GM12865 (cell line): Measurements from ENCODE around the gene NAA25.

Experiments used
- DNase-seq: peaks from one replicate; pipeline ENCODE4 v3.0.0; 2010; ENCODE audit warnings: low read depth
- H3K4me3 ChIP-seq: 2 replicates; pipeline ENCODE4 v1.5.1; 2011; ENCODE audit warnings: mild to moderate bottlenecking, low read depth, low read length, control low read depth
- TF ChIP-seq, protein P1 (sequence below): IDR thresholded peaks from 2 replicates; pipeline ENCODE4 v1.5.1; 2011; ENCODE audit warnings: low read length, control low read depth, low read depth, inconsistent platforms; ENCODE audit not compliant: insufficient read depth; ENCODE audit errors: missing control alignments

The NAA25 gene

DNA sequence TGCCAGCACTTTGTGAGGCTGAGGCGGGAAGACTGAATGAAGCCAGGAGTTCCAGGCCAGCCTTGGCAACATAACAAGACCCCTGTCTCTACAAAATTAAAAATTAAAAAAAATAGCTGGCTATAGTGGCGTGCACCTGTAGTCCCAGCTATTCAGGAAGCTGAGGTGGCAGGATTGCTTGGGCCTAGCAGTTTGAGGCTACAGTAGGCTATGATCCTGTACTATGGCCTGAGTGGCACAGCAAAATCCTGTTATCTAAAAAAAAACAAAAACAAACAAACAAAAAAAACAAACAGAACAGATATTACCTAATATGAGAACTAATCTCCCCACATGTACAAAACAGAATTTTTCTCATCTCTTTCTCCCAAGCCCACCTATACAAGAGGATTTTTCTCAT lies 111.3 kb downstream of the NAA25 start:
- TF ChIP-seq, protein P1, sequence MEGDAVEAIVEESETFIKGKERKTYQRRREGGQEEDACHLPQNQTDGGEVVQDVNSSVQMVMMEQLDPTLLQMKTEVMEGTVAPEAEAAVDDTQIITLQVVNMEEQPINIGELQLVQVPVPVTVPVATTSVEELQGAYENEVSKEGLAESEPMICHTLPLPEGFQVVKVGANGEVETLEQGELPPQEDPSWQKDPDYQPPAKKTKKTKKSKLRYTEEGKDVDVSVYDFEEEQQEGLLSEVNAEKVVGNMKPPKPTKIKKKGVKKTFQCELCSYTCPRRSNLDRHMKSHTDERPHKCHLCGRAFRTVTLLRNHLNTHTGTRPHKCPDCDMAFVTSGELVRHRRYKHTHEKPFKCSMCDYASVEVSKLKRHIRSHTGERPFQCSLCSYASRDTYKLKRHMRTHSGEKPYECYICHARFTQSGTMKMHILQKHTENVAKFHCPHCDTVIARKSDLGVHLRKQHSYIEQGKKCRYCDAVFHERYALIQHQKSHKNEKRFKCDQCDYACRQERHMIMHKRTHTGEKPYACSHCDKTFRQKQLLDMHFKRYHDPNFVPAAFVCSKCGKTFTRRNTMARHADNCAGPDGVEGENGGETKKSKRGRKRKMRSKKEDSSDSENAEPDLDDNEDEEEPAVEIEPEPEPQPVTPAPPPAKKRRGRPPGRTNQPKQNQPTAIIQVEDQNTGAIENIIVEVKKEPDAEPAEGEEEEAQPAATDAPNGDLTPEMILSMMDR = no peak
- no peak for DNase-seq
- no peak overlapping the region for H3K4me3 ChIP-seq

DNA sequence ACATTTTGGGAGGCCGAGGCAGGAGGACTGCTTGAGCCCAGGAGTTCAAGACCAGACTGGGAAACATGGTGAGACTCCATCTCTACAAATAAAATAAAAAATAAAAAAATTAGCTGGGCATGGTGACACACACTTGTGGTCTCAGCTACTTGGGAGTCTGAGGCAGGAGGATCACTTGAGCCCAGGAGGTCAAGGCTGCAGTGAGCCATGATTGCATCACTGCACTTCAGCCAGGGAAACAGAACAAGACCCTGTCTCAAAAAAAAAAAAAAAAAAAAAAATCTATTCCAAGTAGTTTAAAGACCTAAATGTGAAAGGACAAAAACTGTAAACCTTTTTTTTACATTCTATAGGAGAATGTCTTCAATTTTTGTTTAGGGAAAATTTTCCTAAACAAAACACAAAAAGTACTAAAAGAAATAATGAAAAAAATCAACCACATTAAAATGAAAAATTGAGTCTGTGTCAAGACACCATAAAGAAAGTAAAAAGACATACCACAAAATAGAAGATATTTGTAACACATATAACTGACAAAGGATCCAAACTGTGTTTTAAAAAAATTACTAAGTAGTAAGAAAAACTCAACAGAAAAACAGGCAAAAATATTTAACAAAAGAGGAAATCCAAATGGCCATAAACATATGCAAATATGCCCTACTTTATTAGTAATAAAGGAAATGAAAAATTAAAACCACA lies 112.7 kb downstream of the NAA25 start:
- H3K4me3 ChIP-seq = no peak overlapping the region
- DNase-seq = no peak
- TF ChIP-seq, protein P1 = no peak

DNA sequence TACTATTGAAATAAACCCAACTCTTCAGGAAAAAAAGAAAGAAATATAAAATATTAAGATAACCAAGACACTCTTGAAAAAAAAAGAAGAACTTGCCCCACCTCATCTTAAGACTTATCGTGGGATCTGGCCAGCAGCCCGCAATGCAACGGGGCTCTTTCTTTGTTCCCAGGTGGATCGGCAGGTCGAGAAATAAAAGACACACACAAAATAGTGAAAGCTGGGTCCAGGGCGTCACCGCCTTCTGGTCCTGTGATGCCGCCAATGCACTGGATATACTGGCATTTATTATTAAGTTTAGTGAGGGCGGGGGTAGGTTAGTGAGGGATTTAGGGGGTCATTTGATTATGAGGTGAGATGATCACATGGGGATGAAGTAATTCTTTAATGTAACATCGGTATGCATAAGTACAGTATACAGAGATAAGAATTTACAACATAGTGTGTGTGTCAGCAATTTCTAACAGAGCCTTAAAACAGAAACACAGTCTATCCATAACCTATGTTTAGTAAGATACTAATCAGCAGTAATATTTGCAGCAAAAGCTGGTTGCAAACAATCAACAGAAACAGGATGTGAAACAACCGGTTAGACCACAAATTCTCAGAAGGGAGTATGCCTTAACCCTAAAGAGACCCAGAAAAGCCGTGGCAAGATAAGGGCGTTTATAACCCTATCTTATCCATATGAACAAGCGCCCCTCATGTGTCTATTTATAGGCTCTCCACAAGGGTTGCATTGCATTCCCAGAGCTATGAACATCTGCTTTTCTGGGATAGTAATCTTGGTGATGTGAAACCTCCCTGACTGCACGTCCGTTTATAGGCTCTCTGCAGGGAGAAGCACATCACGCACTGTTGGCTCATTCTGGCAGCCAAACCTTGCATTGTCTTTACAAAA lies 114.1 kb downstream of the NAA25 start:
- DNase-seq = peak; percentile 76
- peak overlapping the region; percentile 42 for H3K4me3 ChIP-seq

DNA sequence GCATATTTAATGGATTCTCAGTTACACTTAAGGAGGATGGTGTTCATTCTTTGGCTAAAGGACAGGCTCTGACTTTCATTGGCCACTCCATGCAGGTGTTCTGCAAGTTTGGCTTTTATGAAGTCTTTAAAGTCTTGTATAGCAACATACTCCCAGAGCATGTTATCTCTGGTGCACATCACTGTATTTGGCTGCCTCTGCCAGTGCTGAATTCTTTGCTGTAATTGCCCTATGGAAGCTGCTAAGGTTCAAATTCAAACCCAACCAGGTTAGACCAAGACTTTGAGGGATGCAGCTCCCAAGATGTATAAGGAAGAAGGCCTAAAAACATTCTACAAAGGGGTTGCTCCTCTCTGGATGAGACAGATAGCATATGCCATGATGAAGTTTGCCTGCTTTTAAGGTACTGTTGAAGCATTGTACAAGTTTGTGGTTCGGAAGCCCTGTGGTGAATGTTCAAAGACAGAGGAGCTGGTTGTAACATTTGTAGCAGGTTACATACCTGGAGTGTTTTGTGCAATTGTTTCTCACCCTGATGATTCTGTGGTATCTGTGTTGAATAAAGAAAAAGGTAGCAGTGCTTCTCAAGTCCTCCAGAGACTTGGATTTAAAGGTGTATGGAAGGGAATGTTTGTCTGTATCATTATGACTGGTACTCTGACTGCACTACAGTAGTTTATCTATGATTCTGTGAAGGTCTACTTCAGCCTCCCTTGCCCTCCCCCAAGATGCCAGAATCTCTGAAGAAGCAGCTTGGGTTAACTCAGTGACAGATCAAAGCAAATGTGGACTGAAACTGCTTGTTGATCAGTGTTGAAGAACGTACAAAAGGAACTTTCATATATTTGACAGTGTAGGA lies 115.1 kb downstream of the NAA25 start:
- TF ChIP-seq, protein P1 = no peak
- H3K4me3 ChIP-seq = peak overlapping the region; percentile 42
- DNase-seq = peak; percentile 71

DNA sequence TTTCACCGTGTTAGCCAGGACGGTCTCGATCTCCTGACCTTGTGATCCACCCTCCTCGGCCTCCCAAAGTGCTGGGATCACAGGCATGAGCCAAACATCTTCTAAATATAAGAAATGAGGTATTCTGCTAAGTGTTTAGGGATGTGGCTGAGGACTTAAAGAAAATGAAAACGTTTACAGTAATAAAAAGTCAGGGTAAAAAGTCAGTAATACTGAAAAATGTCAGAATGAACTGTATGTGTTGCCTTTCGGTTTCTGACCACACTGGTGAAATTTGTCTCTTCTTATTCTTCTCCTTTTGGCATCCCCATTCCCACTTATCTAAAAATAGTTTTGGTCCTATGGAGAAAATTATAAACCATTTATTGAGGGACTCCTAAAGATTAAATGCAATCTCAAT lies 116.1 kb downstream of the NAA25 start:
- H3K4me3 ChIP-seq = no peak overlapping the region
- TF ChIP-seq, protein P1 = no peak
- no peak for DNase-seq

DNA sequence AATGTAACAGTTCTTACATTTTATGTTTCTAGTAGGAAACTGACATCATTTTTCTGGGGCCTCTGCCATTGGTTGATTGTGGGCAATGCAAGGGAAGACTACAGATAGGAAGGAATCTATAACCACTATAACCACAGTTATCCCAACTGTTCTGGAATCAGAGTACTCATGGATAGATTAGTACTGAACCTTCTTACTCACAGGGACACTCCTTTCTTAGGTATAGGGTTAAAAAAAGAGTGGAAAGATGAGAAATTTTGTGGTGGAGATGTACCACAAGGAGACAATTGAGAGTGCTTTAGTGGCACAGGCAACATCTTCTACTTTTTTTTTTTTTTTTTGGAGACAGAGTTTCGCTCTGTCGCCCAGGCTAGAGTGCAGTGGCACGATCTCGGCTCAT lies 116.6 kb downstream of the NAA25 start:
- DNase-seq = no peak
- TF ChIP-seq, protein P1 = no peak
- H3K4me3 ChIP-seq = no peak overlapping the region

DNA sequence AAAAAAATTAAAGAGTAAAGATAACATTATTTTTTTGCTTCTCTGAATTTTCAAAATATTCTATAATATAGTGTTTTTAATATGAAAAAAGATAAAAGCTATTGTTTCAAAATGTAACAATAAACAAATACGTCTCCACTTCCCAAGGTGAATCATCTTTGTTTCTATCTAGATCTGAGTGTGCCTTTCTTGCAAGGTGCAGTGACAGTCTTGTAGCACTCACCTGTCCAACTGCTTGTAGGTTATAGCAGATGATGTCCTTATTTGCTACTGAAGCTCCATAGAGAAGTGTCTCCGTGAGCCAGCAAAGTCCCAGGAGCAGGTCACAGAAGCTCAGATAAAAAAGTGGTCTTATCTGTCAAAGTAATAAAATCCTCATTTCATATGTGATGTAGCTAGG lies 117.0 kb downstream of the NAA25 start:
- no peak overlapping the region for H3K4me3 ChIP-seq
- TF ChIP-seq, protein P1 = no peak
- no peak for DNase-seq
